SU-DHL-6 (cell line): ENCODE measurements around the gene CARD11.
A peak's percentile ranks its signal among the peaks of the same experiment; 100 is the strongest.

Experiments
- H2AFZ ChIP-seq: fragments of 200-600 bp; sonication (generic); 2 replicates; pipeline ENCODE4 v1.6.1; 2014; ENCODE audit warnings: low read depth, mild to moderate bottlenecking, moderate library complexity, mixed read lengths, antibody characterized with exemption, low read length; ENCODE audit not compliant: severe bottlenecking
- H3F3A ChIP-seq: fragments of 200-600 bp; shearing (Covaris generic); 2 replicates; pipeline ENCODE4 v1.6.0; 2016; ENCODE audit warnings: antibody characterized with exemption, mild to moderate bottlenecking; ENCODE audit not compliant: insufficient read depth
- H3K27ac ChIP-seq: fragments of 200-600 bp; sonication (generic); 2 replicates; pipeline ENCODE4 v1.5.1; 2016; ENCODE audit warnings: low read depth, mild to moderate bottlenecking, low read length, moderate library complexity, mixed read lengths
- H3K27me3 ChIP-seq: fragments of 200-600 bp; sonication (generic), shearing (Covaris generic); 2 replicates; pipeline ENCODE4 v1.6.0; 2014; ENCODE audit warnings: mild to moderate bottlenecking, low read length
- H3K36me3 ChIP-seq: fragments of 200-600 bp; sonication (generic); 2 replicates; pipeline ENCODE4 v1.6.1; 2014; ENCODE audit warnings: mild to moderate bottlenecking, low read length, mixed read lengths
- H3K4me2 ChIP-seq: fragments of 300-600, 200-600 bp; shearing (Covaris generic), sonication (generic); 2 replicates; pipeline ENCODE4 v1.6.0; 2014; ENCODE audit warnings: low read length, low read depth, mild to moderate bottlenecking; ENCODE audit not compliant: poor library complexity, severe bottlenecking
- H3K4me3 ChIP-seq: fragments of 200-600 bp; sonication (generic); 2 replicates; pipeline ENCODE4 v1.5.1; 2014; ENCODE audit warnings: antibody characterized with exemption, low read length, mild to moderate bottlenecking, mixed read lengths; ENCODE audit not compliant: insufficient read depth, poor library complexity, severe bottlenecking
- H3K79me2 ChIP-seq: fragments of 200-600 bp; sonication (generic); 2 replicates; pipeline ENCODE4 v1.6.1; 2014; ENCODE audit warnings: mild to moderate bottlenecking, low read length, moderate library complexity; ENCODE audit not compliant: insufficient read depth
- H3K9ac ChIP-seq: fragments of 200-600 bp; sonication (generic); 2 replicates; pipeline ENCODE4 v1.7.0; 2014; ENCODE audit warnings: mild to moderate bottlenecking, low read length
- H3K9me2 ChIP-seq: fragments of 200-600 bp; sonication (generic); replicated peaks from 2 replicates; pipeline ENCODE4 v1.6.1; 2014; ENCODE audit warnings: low read length; ENCODE audit not compliant: insufficient read depth
- H3K9me3 ChIP-seq: fragments of 200-600 bp; sonication (generic); 2 replicates; pipeline ENCODE4 v1.6.1; 2014; ENCODE audit warnings: low read length, mixed read lengths; ENCODE audit not compliant: insufficient read depth
- H4K20me1 ChIP-seq: fragments of 200-600 bp; sonication (generic); 2 replicates; pipeline ENCODE4 v1.6.1; 2014; ENCODE audit warnings: low read depth, mild to moderate bottlenecking, antibody characterized with exemption, low read length, moderate library complexity, mixed read lengths
- EZH2phosphoT487 ChIP-seq: fragments of 200-600 bp; sonication (generic), shearing (Covaris generic); conservative IDR thresholded peaks from 2 replicates; pipeline ENCODE4 v1.6.1; 2018; ENCODE audit warnings: mild to moderate bottlenecking, antibody characterized with exemption, low read length, moderate library complexity, mixed read lengths
- TF ChIP-seq, protein P1 (sequence below): fragments of 200-600 bp; sonication (generic); IDR thresholded peaks from one replicate; pipeline ENCODE4 v1.5.1; 2017; ENCODE audit warnings: antibody characterized with exemption, mild to moderate bottlenecking, low read length, moderate library complexity; ENCODE audit not compliant: insufficient read depth, poor library complexity, severe bottlenecking

Gene CARD11

DNA sequence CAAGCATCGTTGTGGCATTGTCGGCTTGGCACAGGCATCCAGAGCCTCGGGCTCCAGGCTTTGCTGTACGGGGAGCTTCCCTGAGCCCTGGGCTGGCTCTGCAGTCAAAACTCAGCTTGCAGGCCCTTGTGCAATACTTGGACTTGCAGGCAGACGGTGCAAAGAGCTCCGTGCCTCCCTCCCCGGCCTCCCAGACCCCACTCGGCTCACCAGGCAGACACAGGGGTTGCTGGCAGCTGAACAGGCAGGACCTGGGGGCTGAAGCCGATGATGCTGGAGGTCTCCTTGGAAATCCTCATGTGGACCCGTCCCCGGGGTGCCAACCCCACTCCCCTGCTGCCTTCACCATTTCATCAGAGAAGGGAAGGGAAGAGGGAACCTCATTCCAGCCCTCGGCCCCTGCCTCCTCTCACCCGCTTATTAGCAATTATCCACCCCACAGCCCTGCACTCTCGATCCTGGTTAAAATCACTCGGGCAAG lies 139.9 kb downstream of the CARD11 start:
- no peaks in the 10 kb centered on the region for H3K27me3 ChIP-seq
- no peaks in the 10 kb centered on the region for H3K36me3 ChIP-seq
- H4K20me1 ChIP-seq: no peaks in the 10 kb centered on the region
- no peaks in the 10 kb centered on the region for H3K79me2 ChIP-seq
- H3K4me2 ChIP-seq: no peak overlapping the region
- H3K4me3 ChIP-seq: no peak overlapping the region
- no peak overlapping the region for H3K9ac ChIP-seq
- no peaks in the 10 kb centered on the region for H3K9me2 ChIP-seq
- no peaks in the 10 kb centered on the region for H3F3A ChIP-seq
- TF ChIP-seq, protein P1, sequence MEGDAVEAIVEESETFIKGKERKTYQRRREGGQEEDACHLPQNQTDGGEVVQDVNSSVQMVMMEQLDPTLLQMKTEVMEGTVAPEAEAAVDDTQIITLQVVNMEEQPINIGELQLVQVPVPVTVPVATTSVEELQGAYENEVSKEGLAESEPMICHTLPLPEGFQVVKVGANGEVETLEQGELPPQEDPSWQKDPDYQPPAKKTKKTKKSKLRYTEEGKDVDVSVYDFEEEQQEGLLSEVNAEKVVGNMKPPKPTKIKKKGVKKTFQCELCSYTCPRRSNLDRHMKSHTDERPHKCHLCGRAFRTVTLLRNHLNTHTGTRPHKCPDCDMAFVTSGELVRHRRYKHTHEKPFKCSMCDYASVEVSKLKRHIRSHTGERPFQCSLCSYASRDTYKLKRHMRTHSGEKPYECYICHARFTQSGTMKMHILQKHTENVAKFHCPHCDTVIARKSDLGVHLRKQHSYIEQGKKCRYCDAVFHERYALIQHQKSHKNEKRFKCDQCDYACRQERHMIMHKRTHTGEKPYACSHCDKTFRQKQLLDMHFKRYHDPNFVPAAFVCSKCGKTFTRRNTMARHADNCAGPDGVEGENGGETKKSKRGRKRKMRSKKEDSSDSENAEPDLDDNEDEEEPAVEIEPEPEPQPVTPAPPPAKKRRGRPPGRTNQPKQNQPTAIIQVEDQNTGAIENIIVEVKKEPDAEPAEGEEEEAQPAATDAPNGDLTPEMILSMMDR: no peak
- TF ChIP-seq EZH2phosphoT487: no peak
- no peaks in the 10 kb centered on the region for H3K9me3 ChIP-seq
- H3K27ac ChIP-seq: no peak overlapping the region
- H2AFZ ChIP-seq: no peak overlapping the region

DNA sequence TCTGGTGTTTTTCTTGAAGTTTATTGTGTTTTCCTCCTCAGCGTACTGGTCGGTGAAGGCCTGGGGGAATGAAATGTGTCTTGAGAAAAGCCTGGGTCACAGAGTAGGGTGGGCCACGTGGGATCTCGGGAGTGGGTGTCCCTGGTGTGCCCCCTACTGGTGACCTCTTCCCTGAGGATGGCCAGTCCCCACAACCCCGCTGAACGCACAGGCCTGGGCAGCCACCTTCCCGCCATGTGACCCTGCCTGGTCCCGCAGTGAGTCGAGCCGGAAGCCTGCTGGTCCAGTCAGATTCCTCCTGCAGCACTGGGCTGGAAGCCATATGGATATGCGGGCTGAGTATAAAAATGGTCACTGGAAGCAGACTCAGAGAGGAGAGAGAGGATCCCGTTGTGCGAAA lies 146.6 kb downstream of the CARD11 start:
- Histone ChIP-seq H3K27ac (no peak overlapping the region), H4K20me1 (no peaks in the 10 kb centered on the region), H3F3A (peaks cover 37% of the 10 kb centered on the region), H3K9me2 (no peaks in the 10 kb centered on the region), H2AFZ (no peak overlapping the region), H3K79me2 (no peaks in the 10 kb centered on the region), H3K4me2 (no peak overlapping the region), H3K36me3 (no peaks in the 10 kb centered on the region), H3K9ac (no peak overlapping the region), H3K4me3 (no peak overlapping the region), H3K9me3 (no peaks in the 10 kb centered on the region), H3K27me3 (no peaks in the 10 kb centered on the region)
- TF ChIP-seq, protein P1: peak; percentile 23
- no peak for TF ChIP-seq EZH2phosphoT487

GRCh38 chr7:2896131-2896530 lies 147.5 kb downstream of the CARD11 start:
- peaks cover 37% of the 10 kb centered on the region for H3F3A ChIP-seq
- H3K9me2 ChIP-seq: no peaks in the 10 kb centered on the region
- H4K20me1 ChIP-seq: no peaks in the 10 kb centered on the region
- H3K9ac ChIP-seq: peak overlapping the region; percentile 23; the same call in 1 of the 2 replicates
- H3K36me3 ChIP-seq: no peaks in the 10 kb centered on the region
- peak overlapping the region; percentile 98 for H3K27ac ChIP-seq
- H3K27me3 ChIP-seq: no peaks in the 10 kb centered on the region
- no peak overlapping the region for H2AFZ ChIP-seq
- no peak overlapping the region for H3K4me3 ChIP-seq
- TF ChIP-seq, protein P1: no peak
- TF ChIP-seq EZH2phosphoT487: no peak
- no peaks in the 10 kb centered on the region for H3K79me2 ChIP-seq
- H3K9me3 ChIP-seq: no peaks in the 10 kb centered on the region
- H3K4me2 ChIP-seq: no peak overlapping the region
